NCI-H446 (cell line): ENCODE data around the gene PML.

ENCODE experiments used
- DNase-seq, 2 experiments: peaks; one replicate each; lab custom pipeline; 2025; lab: John Stamatoyannopoulos, UW

The PML gene

GRCh38 chr15:73994413-73994883 lies at the start of gene PML:
PML (plus strand) TSS chr15:73994716; CDS start chr15:73994813, 97 bp downstream.
- peak; percentile 48 to 88 for DNase-seq

- DNase-seq = no peak
These were observed 49.4 kb upstream of the PML start for GRCh38 chr15:73945130-73945508.

GRCh38 chr15:73946046-73946721 lies 48.3 kb upstream of the PML start:
- no peak for DNase-seq

- no peak for DNase-seq
These were observed 47.6 kb upstream of the PML start for GRCh38 chr15:73946795-73947370.

- DNase-seq = no peak
These were observed 46.9 kb upstream of the PML start for GRCh38 chr15:73947651-73948050.

- DNase-seq = no peak
These were observed 46.1 kb upstream of the PML start for GRCh38 chr15:73948396-73948795.

GRCh38 chr15:73948982-73949381 lies 45.5 kb upstream of the PML start:
- DNase-seq = no peak

GRCh38 chr15:73949496-73949895 lies 45.0 kb upstream of the PML start:
- DNase-seq = no peak

- DNase-seq = no peak
These were observed 44.1 kb upstream of the PML start for GRCh38 chr15:73950479-73950830.

- DNase-seq = peak; percentile 60 to 89
These were observed 43.5 kb upstream of the PML start for GRCh38 chr15:73950831-73951561.

- DNase-seq = no peak
These were observed 42.9 kb upstream of the PML start for GRCh38 chr15:73951601-73952000.

- no peak for DNase-seq
These were observed 42.2 kb upstream of the PML start for GRCh38 chr15:73952171-73952912.

GRCh38 chr15:73952913-73953750 lies 41.4 kb upstream of the PML start:
- no peak for DNase-seq

GRCh38 chr15:73954188-73955145 lies 40.0 kb upstream of the PML start:
- no peak for DNase-seq

GRCh38 chr15:73955326-73955725 lies 39.2 kb upstream of the PML start:
- DNase-seq = no peak

- no peak for DNase-seq
These were observed 38.4 kb upstream of the PML start for GRCh38 chr15:73955861-73956742.

- DNase-seq = no peak
These were observed 37.8 kb upstream of the PML start for GRCh38 chr15:73956743-73957135.

GRCh38 chr15:73957276-73957675 lies 37.2 kb upstream of the PML start:
- DNase-seq = no peak

- no peak for DNase-seq
These were observed 36.7 kb upstream of the PML start for GRCh38 chr15:73957785-73958184.
